Keratinocyte (primary cell): ENCODE results near the gene ZNF358. TPM values are rescaled to one million over a fixed set of nuclear protein-coding genes. Genes with fewer than 3 reads are reported as not detected.

Experiments used
- DNase-seq: peaks from one replicate; pipeline ENCODE4 v3.0.0-alpha.2; 2011; ENCODE audit warnings: low read depth, missing footprints, low spot score
- FAIRE-seq: peaks from 2 replicates; lab custom pipeline; 2011; peaks lifted over from hg19 to GRCh38; lab: Jason Lieb, UNC
- H2AFZ ChIP-seq: 2 replicates; pipeline ENCODE4 v1.6.0; 2012; ENCODE audit warnings: low read length, control low read depth, inconsistent platforms; ENCODE audit not compliant: control insufficient read depth
- H3K27ac ChIP-seq: 2 replicates; pipeline ENCODE4 v1.5.1; 2011; ENCODE audit warnings: low read length; ENCODE audit not compliant: control insufficient read depth, insufficient read depth
- H3K27me3 ChIP-seq: 3 replicates; pipeline ENCODE4 v1.6.0; 2011; ENCODE audit warnings: low read length; ENCODE audit not compliant: control insufficient read depth, insufficient read depth; ENCODE audit errors: extremely low read depth
- H3K36me3 ChIP-seq, 2 experiments: 2 replicates in 1 of 2; 3 replicates in 1 of 2; pipeline ENCODE4 v1.5.1; 2011; ENCODE audit warnings: low read length in 2 of 2, mild to moderate bottlenecking in 1 of 2; ENCODE audit not compliant: control insufficient read depth in 2 of 2, insufficient read depth in 2 of 2; ENCODE audit errors: extremely low read depth in 1 of 2
- H3K4me1 ChIP-seq: 3 replicates; pipeline ENCODE4 v1.5.1; 2011; ENCODE audit warnings: low read length; ENCODE audit not compliant: control insufficient read depth, insufficient read depth; ENCODE audit errors: extremely low read depth
- H3K4me2 ChIP-seq: 3 replicates; pipeline ENCODE4 v1.6.0; 2011; ENCODE audit warnings: low read depth, low read length; ENCODE audit not compliant: control insufficient read depth, insufficient read depth; ENCODE audit errors: extremely low read depth
- H3K4me3 ChIP-seq, 3 experiments: fragments of 200-600 bp in 1 of 3; sonication (generic) in 1 of 3; 2 replicates in 2 of 3; 3 replicates in 1 of 3; pipeline ENCODE4 v1.5.1; 2011 to 2016; ENCODE audit warnings: low read length in 3 of 3, mild to moderate bottlenecking in 3 of 3, control low read depth in 2 of 3, inconsistent platforms in 1 of 3, low read depth in 1 of 3, mixed read lengths in 1 of 3, mixed run types in 1 of 3, moderate library complexity in 1 of 3; ENCODE audit not compliant: control insufficient read depth in 2 of 3, insufficient read depth in 2 of 3; ENCODE audit errors: extremely low read depth in 1 of 3
- H3K79me2 ChIP-seq: 2 replicates; pipeline ENCODE4 v1.6.0; 2012; ENCODE audit warnings: low read length; ENCODE audit not compliant: control insufficient read depth, insufficient read depth
- H3K9ac ChIP-seq: 3 replicates; pipeline ENCODE4 v1.6.0; 2011; ENCODE audit warnings: low read length; ENCODE audit not compliant: control insufficient read depth, insufficient read depth; ENCODE audit errors: extremely low read depth
- H3K9me1 ChIP-seq: 3 replicates; pipeline ENCODE4 v1.6.0; 2011; ENCODE audit warnings: low read length; ENCODE audit not compliant: control insufficient read depth, insufficient read depth; ENCODE audit errors: extremely low read depth
- H3K9me3 ChIP-seq: 2 replicates; pipeline ENCODE4 v1.5.1; 2012; ENCODE audit warnings: low read depth, low read length; ENCODE audit not compliant: control insufficient read depth
- H4K20me1 ChIP-seq: 3 replicates; pipeline ENCODE4 v1.6.0; 2011; ENCODE audit warnings: low read length; ENCODE audit not compliant: control insufficient read depth, insufficient read depth; ENCODE audit errors: extremely low read depth
- CTCF ChIP-seq, 3 experiments: IDR thresholded peaks in 1 of 3; conservative IDR thresholded peaks in 1 of 3; optimal IDR thresholded peaks in 1 of 3; 2 replicates in 2 of 3; 3 replicates in 1 of 3; pipeline versions ENCODE3 to v1.5.1; 2011; ENCODE audit warnings: low read length in 3 of 3, mild to moderate bottlenecking in 3 of 3, moderate library complexity in 2 of 3, control low read depth in 1 of 3, inconsistent platforms in 1 of 3; ENCODE audit not compliant: insufficient read depth in 2 of 3; ENCODE audit errors: extremely low read depth in 1 of 3
- EZH2 ChIP-seq: IDR thresholded peaks from one replicate; pipeline ENCODE4 v1.6.1; 2012; ENCODE audit warnings: inconsistent platforms, mild to moderate bottlenecking, low read length, moderate library complexity
- dilution Hi-C: fragments of 300-500 bp; cut with MboI; formaldehyde crosslinking; loops from one replicate; pipeline ENCODE4 v1.7.0; 2020; ENCODE audit warnings: low sequenced_read_pairs; ENCODE audit not compliant: extremely low pct_ligation_motif_present
- polyA plus RNA-seq, 5 experiments: library from polyadenylated mRNA; depleted of rRNA in 3 of 5; stranded (reverse) in 3 of 5; stranded (forward) in 1 of 5; unstranded in 1 of 5; fragments of >200 nt; gene quantifications; 1 replicate in 1 of 5; 2 replicates in 3 of 5; 3 replicates in 1 of 5; pipeline versions ENCODE4 v1.2.1 to v1.2.3, GENCODE V29; 2011 to 2012; ENCODE audit warnings: missing spikeins in 2 of 5, low read depth in 1 of 5, low replicate concordance in 1 of 5
- small RNA-seq, 3 experiments: library from RNA; depleted of rRNA; stranded (forward); fragments of <200 nt; gene quantifications; one replicate each; pipeline ENCODE3, GENCODE V24; 2012; ENCODE audit warnings: low read depth in 3 of 3, low replicate concordance in 1 of 3; ENCODE audit not compliant: insufficient read length in 3 of 3

ZNF358 gene
- polyA plus RNA-seq, 1 donor (not counting 4 experiments of a cell fraction or from before 2014, with no cell fraction given), result 8.5 TPM

- Histone ChIP-seq H3K27ac (no peak overlapping the region), H3K9me3 (no peaks in the 10 kb centered on the region), H3K4me2 (no peak overlapping the region), H3K79me2 (no peaks in the 10 kb centered on the region), H3K4me3 (no peak overlapping the region), H3K27me3 (no peaks in the 10 kb centered on the region), H3K9me1 (no peaks in the 10 kb centered on the region), H4K20me1 (no peaks in the 10 kb centered on the region), H3K9ac (no peak overlapping the region), H3K4me1 (no peaks in the 10 kb centered on the region), H2AFZ (no peak overlapping the region), H3K36me3 (peaks cover 0 to 10% of the 10 kb centered on the region in 2 experiments)
- no peak for DNase-seq
- dilution Hi-C loops, result no loop called here
- no peak for FAIRE-seq
- TF ChIP-seq EZH2 (no peak), CTCF (optimal IDR thresholded peaks at IDR 0.05 in 1 of 3, IDR thresholded peaks at IDR 0.05 in 1 of 3, conservative IDR thresholded peaks at IDR 0.05 in 1 of 3; ENCODE audit: extremely low read depth in 1 of 3, insufficient read depth in 2 of 3, low read length in 3 of 3) (no peak)
Measured at GRCh38 chr19:7564866-7565265, 49.0 kb downstream of the ZNF358 start.

- dilution Hi-C loops, result no loop called here
- no peaks in the 10 kb centered on the region for H3K9me3 ChIP-seq
- peaks cover 0 to 7% of the 10 kb centered on the region in 2 experiments for H3K36me3 ChIP-seq
- DNase-seq (no peak), FAIRE-seq (no peak)
- H2AFZ ChIP-seq, result no peak overlapping the region
- H3K4me3 ChIP-seq, result no peak overlapping the region
- no peaks in the 10 kb centered on the region for H4K20me1 ChIP-seq
- no peak overlapping the region for H3K27ac ChIP-seq
- no peak overlapping the region for H3K4me2 ChIP-seq
- TF ChIP-seq EZH2 (no peak), CTCF (optimal IDR thresholded peaks at IDR 0.05 in 1 of 3, IDR thresholded peaks at IDR 0.05 in 1 of 3, conservative IDR thresholded peaks at IDR 0.05 in 1 of 3; ENCODE audit: extremely low read depth in 1 of 3, insufficient read depth in 2 of 3, low read length in 3 of 3) (no peak)
- no peaks in the 10 kb centered on the region for H3K9me1 ChIP-seq
- no peaks in the 10 kb centered on the region for H3K79me2 ChIP-seq
- no peaks in the 10 kb centered on the region for H3K27me3 ChIP-seq
- no peak overlapping the region for H3K9ac ChIP-seq
- H3K4me1 ChIP-seq, result no peaks in the 10 kb centered on the region
Measured at GRCh38 chr19:7565332-7565731, 49.4 kb downstream of the ZNF358 start.

Small RNAs within 50 kb of the gene (small RNA-seq; reads per million reads assigned to genes)
- gene AC008878.2, result 0 reads per million in 3 experiments

Other genes starting within 250 kb of the ZNF358 start
- 0.98 to 1.9 TPM (median 1.2 TPM) in 3 replicates for gene INSR, start 221.7 kb upstream of the ZNF358 start, polyA plus RNA-seq
- gene ARHGEF18, start 167.2 kb upstream of the ZNF358 start, polyA plus RNA-seq, result 7.9 to 11.7 TPM (median 11.4 TPM) in 3 replicates
- 1.1 to 2.7 TPM (median 1.3 TPM) in 3 replicates for gene PEX11G, start 27.1 kb upstream of the ZNF358 start, polyA plus RNA-seq
- gene MCOLN1, start 6.5 kb downstream of the ZNF358 start, polyA plus RNA-seq, result 14.0 to 36.0 TPM (median 15.5 TPM) in 3 replicates
- 22.4 to 40.0 TPM (median 33.1 TPM) in 3 replicates for gene PNPLA6, start 19.6 kb downstream of the ZNF358 start, polyA plus RNA-seq
- 2.4 to 6.1 TPM (median 5.0 TPM) in 3 replicates for gene CAMSAP3, start 79.8 kb downstream of the ZNF358 start, polyA plus RNA-seq
- 15.6 to 22.9 TPM (median 17.7 TPM) in 3 replicates for gene XAB2, start 113.4 kb downstream of the ZNF358 start, polyA plus RNA-seq
- 32.8 to 85.8 TPM (median 51.5 TPM) in 3 replicates for gene PET100, start 113.7 kb downstream of the ZNF358 start, polyA plus RNA-seq
- not detected in 3 replicates for gene PCP2, start 117.6 kb downstream of the ZNF358 start, polyA plus RNA-seq
- gene STXBP2, start 121.0 kb downstream of the ZNF358 start, polyA plus RNA-seq, result 58.8 to 88.7 TPM (median 63.6 TPM) in 3 replicates
- not detected in 3 replicates for gene RETN, start 152.9 kb downstream of the ZNF358 start, polyA plus RNA-seq
- gene MCEMP1, start 161.0 kb downstream of the ZNF358 start, polyA plus RNA-seq, result 0.09 TPM in 1 of 3 replicates, not detected in the others
- 27.7 to 141 TPM (median 54.8 TPM) in 3 replicates for gene TRAPPC5, start 164.7 kb downstream of the ZNF358 start, polyA plus RNA-seq
- gene FCER2, start 186.0 kb downstream of the ZNF358 start, polyA plus RNA-seq, result 0.14 TPM in 1 of 3 replicates, not detected in the others
- gene CLEC4G, start 216.0 kb downstream of the ZNF358 start, polyA plus RNA-seq, result not detected in 3 replicates
- gene CD209, start 231.4 kb downstream of the ZNF358 start, polyA plus RNA-seq, result not detected in 3 replicates
- 0.03 TPM in 1 of 3 replicates, not detected in the others for gene CLEC4M, start 247.1 kb downstream of the ZNF358 start, polyA plus RNA-seq